GM12878 (cell line): ENCODE results near the gene CFLAR. TPM values are rescaled to one million over a fixed set of nuclear protein-coding genes. Genes with fewer than 3 reads are reported as not detected.

ENCODE experiments used
- ATAC-seq: fragments of 200-7000 bp; cut with Tn5 transposase; 3 replicates; pipeline ENCODE4 v1.9.1; 2020; ENCODE audit warnings: mild to moderate bottlenecking, moderate library complexity
- BruUV-seq: library from RNA; stranded (reverse); fragments of 400-500 nt; replicated peaks from 2 replicates; lab custom pipeline; 2021; lab: Mats Ljungman, UMichigan
- CTCF ChIA-PET: fragments of 300-600 bp; sonication (Branson Sonifier 250); formaldehyde crosslinking; extraction: SDS; loops from one replicate; lab custom pipeline; 2021; ENCODE audit warnings: inconsistent platforms; lab: Yijun Ruan, JAX
- POLR2A ChIA-PET: fragments of 350-600 bp; formaldehyde crosslinking; extraction: SDS; loops from one replicate; lab custom pipeline; 2021; ENCODE audit warnings: inconsistent platforms; lab: Charles Lee
- RAD21 ChIA-PET: fragments of 300-600 bp; sonication (Branson Sonifier 250); formaldehyde crosslinking; loops from one replicate; lab custom pipeline; 2023; ENCODE audit warnings: antibody characterized with exemption; ENCODE audit not compliant: unreplicated experiment; lab: Charles Lee
- SMC1A ChIA-PET: fragments of 300-600 bp; sonication (Branson Sonifier 250); formaldehyde crosslinking; loops from one replicate; lab custom pipeline; 2023; ENCODE audit not compliant: unreplicated experiment, uncharacterized antibody; lab: Charles Lee
- DNase-seq: peaks from one replicate; pipeline ENCODE4 v3.0.0-alpha.2; 2011; ENCODE audit warnings: low read depth, low spot score
- FAIRE-seq: peaks from 3 replicates; lab custom pipeline; 2011; peaks lifted over from hg19 to GRCh38; lab: Jason Lieb, UNC
- H2AFZ ChIP-seq: 2 replicates; pipeline ENCODE4 v1.6.0; 2011; ENCODE audit warnings: low read depth, low read length, control low read depth; ENCODE audit not compliant: control insufficient read depth
- H3K27ac ChIP-seq: 2 replicates; pipeline ENCODE4 v1.5.1; 2011; ENCODE audit warnings: control low read depth; ENCODE audit not compliant: control insufficient read depth, insufficient read depth
- H3K27me3 ChIP-seq, 2 experiments: replicated peaks in 1 of 2; 2 replicates each; pipeline versions ENCODE4 v1.6.0 to v1.6.1; 2011; ENCODE audit warnings: low read length in 1 of 2; ENCODE audit not compliant: control insufficient read depth in 2 of 2, insufficient read depth in 2 of 2
- H3K36me3 ChIP-seq, 2 experiments: 2 replicates each; pipeline ENCODE4 v1.5.1; 2011; ENCODE audit warnings: low read length in 1 of 2; ENCODE audit not compliant: control insufficient read depth in 2 of 2, insufficient read depth in 2 of 2
- H3K4me1 ChIP-seq: 2 replicates; pipeline ENCODE4 v1.6.1; 2011; ENCODE audit warnings: mild to moderate bottlenecking, low read length, moderate library complexity, mixed read lengths; ENCODE audit not compliant: control insufficient read depth, insufficient read depth
- H3K4me2 ChIP-seq: 2 replicates; pipeline ENCODE4 v1.6.0; 2011; ENCODE audit warnings: control low read depth; ENCODE audit not compliant: control insufficient read depth, insufficient read depth
- H3K4me3 ChIP-seq: fragments of 200-600 bp; sonication (generic); 2 replicates; pipeline ENCODE4 v1.5.1; 2016
- H3K79me2 ChIP-seq: 2 replicates; pipeline ENCODE4 v1.6.0; 2011; ENCODE audit warnings: low read length; ENCODE audit not compliant: control insufficient read depth, insufficient read depth
- H3K9ac ChIP-seq: 2 replicates; pipeline ENCODE4 v1.8.0; 2011; ENCODE audit warnings: low read length, control low read depth, mixed read lengths; ENCODE audit not compliant: control insufficient read depth, insufficient read depth
- H3K9me3 ChIP-seq: replicated peaks from 3 replicates; pipeline ENCODE4 v1.5.1; 2011; ENCODE audit warnings: mild to moderate bottlenecking, low read length; ENCODE audit not compliant: control insufficient read depth, insufficient read depth
- H4K20me1 ChIP-seq: 2 replicates; pipeline ENCODE4 v1.6.0; 2011; ENCODE audit not compliant: control insufficient read depth, insufficient read depth
- CHD1 ChIP-seq: IDR thresholded peaks from 2 replicates; pipeline ENCODE4 v1.6.1; 2012; ENCODE audit warnings: low read depth, low read length, improper control_type of control experiment
- CREM ChIP-seq: IDR thresholded peaks from 2 replicates; pipeline ENCODE4 v1.6.1; 2014; ENCODE audit warnings: antibody characterized with exemption, low read depth
- MYB ChIP-seq: fragments of 150-350 bp; IDR thresholded peaks from 2 replicates; pipeline ENCODE4 v1.6.1; 2014; ENCODE audit warnings: mild to moderate bottlenecking, low read depth, low read length, borderline replicate concordance
- PML ChIP-seq: IDR thresholded peaks from 2 replicates; pipeline ENCODE4 v1.6.1; 2012; ENCODE audit warnings: low read length, inconsistent platforms
- STAT1 ChIP-seq: fragments of 450-650 bp; conservative IDR thresholded peaks from 2 replicates; pipeline ENCODE4 v1.6.1; 2014; ENCODE audit warnings: antibody characterized with exemption, mild to moderate bottlenecking
- ZNF274 ChIP-seq: IDR thresholded peaks from one replicate; pipeline ENCODE4 v1.8.0; 2011; ENCODE audit not compliant: insufficient read length, insufficient read depth
- ZSCAN29 ChIP-seq: fragments of 450-650 bp; IDR thresholded peaks from 2 replicates; pipeline ENCODE4 v1.6.1; 2017; ENCODE audit warnings: mild to moderate bottlenecking, moderate library complexity
- WGBS: methylation state at CpG from one replicate; pipeline ENCODE4 v1.1.6; 2016; ENCODE audit warnings: low lambda C conversion rate; ENCODE audit not compliant: insufficient replicate concordance, insufficient coverage; ENCODE audit errors: missing lambda C conversion rate; 5-methylcytosine and 5-hydroxymethylcytosine counted together
- in situ Hi-C: fragments of 300-500 bp; cut with MboI; formaldehyde crosslinking; loops from 9 replicates; pipeline ENCODE4 v1.14.3; 2018; ENCODE audit warnings: mixed read lengths
- intact Hi-C: fragments of 100-400 bp; cut with micrococcal nuclease; formaldehyde crosslinking; loops from one replicate; pipeline ENCODE4 v1.14.2; 2022; ENCODE audit not compliant: unreplicated experiment
- polyA plus RNA-seq, 11 experiments: library from polyadenylated mRNA; depleted of rRNA in 4 of 11; unstranded in 6 of 11; stranded (reverse) in 5 of 11; fragments of >200 nt; fragmentation: Nextera tagmentation in 4 of 11; fragmentation: Illumina TruSeq in 1 of 11; extraction: Ambion mirVana in 4 of 11; extraction: Trizol in 1 of 11; gene quantifications; 1 replicate in 1 of 11; 2 replicates in 10 of 11; pipeline versions ENCODE4 v1.2.1 to v1.2.3, GENCODE V29; 2011 to 2016; ENCODE audit warnings: inconsistent platforms in 2 of 11, missing spikeins in 2 of 11, low read depth in 1 of 11
- total RNA-seq, 4 experiments: library from RNA; depleted of rRNA in 3 of 4; stranded (reverse); fragments of >200 nt in 3 of 4; fragmentation: Illumina TruSeq in 1 of 4; extraction: Trizol in 1 of 4; gene quantifications; 2 replicates each; pipeline versions ENCODE4 v1.2.1 to v1.2.3, GENCODE V29; 2013 to 2021

CFLAR gene
- total and polyA plus RNA-seq, 10 of the 15 experiments (the other 5 are each of a cell fraction or from before 2014, with no cell fraction given) = 80.6 to 181 (median 101) TPM

DNA sequence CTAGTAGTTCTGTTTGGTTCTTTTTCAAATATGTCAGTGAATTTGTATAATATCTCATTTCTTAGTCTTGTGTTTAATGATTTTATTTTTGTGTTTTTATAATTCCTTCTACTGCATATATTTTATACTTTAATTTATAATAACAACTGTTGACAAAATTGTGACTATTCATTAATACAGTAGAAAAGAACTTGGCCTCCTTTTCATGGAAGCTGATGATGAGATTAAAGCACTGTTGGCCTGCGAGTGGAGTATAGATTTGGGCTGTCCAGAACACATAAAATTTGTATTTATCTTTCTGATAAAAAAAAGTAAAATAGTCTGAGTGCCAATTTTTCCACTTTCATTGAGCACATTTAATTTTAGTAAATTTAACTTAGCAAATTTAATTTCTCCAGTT is 12.1 kb downstream of the CFLAR start:
- no peaks in the 10 kb centered on the region for H3K27me3 ChIP-seq
- ChIA-PET RAD21 (interaction anchor here (0.7 to 5.4 kb wide), 5 partner anchors 7 to 58 kb away, joined by 3 to 52 read pairs (median 4); partner anchors contain the start of gene NDUFB3), SMC1A (interaction anchor here (0.8 to 6.6 kb wide), 5 partner anchors 9 to 105 kb away, joined by 3 to 143 read pairs (median 17); partner anchors contain the start of gene CFLAR), POLR2A (interaction anchor here (0.8 to 5.6 kb wide), 4 partner anchors 10 to 105 kb away, joined by 3 to 127 read pairs (median 4); partner anchors contain the start of gene CFLAR), CTCF (interaction anchor here (0.9 to 2.2 kb wide), 6 partner anchors 10 to 223 kb away, joined by 4 to 15 read pairs (median 6); no protein-coding TSS in a partner anchor)
- in situ Hi-C loops = no loop called here
- peak overlapping the region; percentile 82 for H3K4me3 ChIP-seq
- ATAC-seq (no peak), FAIRE-seq (no peak), DNase-seq (no peak)
- H3K4me2 ChIP-seq = peak overlapping the region; percentile 94
- H2AFZ ChIP-seq = no peak overlapping the region
- peak overlapping the region; percentile 99 for H3K27ac ChIP-seq
- no peaks in the 10 kb centered on the region for H4K20me1 ChIP-seq
- peak; percentile 25; the same call in 1 of the 2 replicates for TF ChIP-seq CHD1
- no peak for TF ChIP-seq ZNF274
- TF ChIP-seq STAT1 = no peak
- no peak for TF ChIP-seq PML
- TF ChIP-seq ZSCAN29 = no peak
- no peak for TF ChIP-seq CREM
- TF ChIP-seq MYB = no peak
- intact Hi-C loops = no loop called here
- H3K4me1 ChIP-seq = peaks cover 37% of the 10 kb centered on the region
- H3K36me3 ChIP-seq = peaks cover 0 to 7% of the 10 kb centered on the region in 2 experiments; a peak in 3 of 4 replicates
- no TSS peak for BruUV-seq
- H3K79me2 ChIP-seq = peaks cover 97% of the 10 kb centered on the region
- WGBS = 4% methylated on average over 1 of the region's 1 CpG
- H3K9me3 ChIP-seq = no peaks in the 10 kb centered on the region
- peak overlapping the region; percentile 90 for H3K9ac ChIP-seq
